IPS-18c (cell line): ENCODE results near the gene PLA2G4D.

Experiments used
- H3K4me3 ChIP-seq: 2 replicates; pipeline ENCODE4 v1.7.0; 2013; ENCODE audit warnings: low read depth, mild to moderate bottlenecking, low read length, moderate library complexity; ENCODE audit not compliant: insufficient read depth
- H3K9me3 ChIP-seq: one replicate; pipeline ENCODE4 v1.6.1; 2013; ENCODE audit warnings: mild to moderate bottlenecking, low read length, moderate library complexity; ENCODE audit not compliant: control insufficient read depth, insufficient read depth

The PLA2G4D gene

GRCh38 chr15:42048080-42048820 is 46.1 kb downstream of the PLA2G4D start:
- Histone ChIP-seq H3K4me3 (no peak overlapping the region), H3K9me3 (peaks cover 2% of the 10 kb centered on the region)

- H3K4me3 ChIP-seq: no peak overlapping the region
- H3K9me3 ChIP-seq: peaks cover 2% of the 10 kb centered on the region
These were observed 47.8 kb downstream of the PLA2G4D start for GRCh38 chr15:42046597-42046996.

- Histone ChIP-seq H3K9me3 (peaks cover 2% of the 10 kb centered on the region), H3K4me3 (no peak overlapping the region)
These were observed 49.1 kb downstream of the PLA2G4D start for GRCh38 chr15:42045211-42045615.

- Histone ChIP-seq H3K9me3 (peaks cover 2% of the 10 kb centered on the region), H3K4me3 (no peak overlapping the region)
These were observed 51.6 kb downstream of the PLA2G4D start for GRCh38 chr15:42042602-42043400.

GRCh38 chr15:42038401-42038800 is 56.0 kb downstream of the PLA2G4D start:
- Histone ChIP-seq H3K9me3 (no peaks in the 10 kb centered on the region), H3K4me3 (no peak overlapping the region)

GRCh38 chr15:42037656-42038055 is 56.7 kb downstream of the PLA2G4D start:
- Histone ChIP-seq H3K9me3 (no peaks in the 10 kb centered on the region), H3K4me3 (no peak overlapping the region)

- Histone ChIP-seq H3K4me3 (no peak overlapping the region), H3K9me3 (no peaks in the 10 kb centered on the region)
These were observed 57.4 kb downstream of the PLA2G4D start for GRCh38 chr15:42036966-42037365.

- no peak overlapping the region for H3K4me3 ChIP-seq
- peaks cover 3% of the 10 kb centered on the region for H3K9me3 ChIP-seq
These were observed 58.1 kb downstream of the PLA2G4D start for GRCh38 chr15:42036112-42036905.

GRCh38 chr15:42035435-42035761 is 59.0 kb downstream of the PLA2G4D start:
- peaks cover 3% of the 10 kb centered on the region for H3K9me3 ChIP-seq
- no peak overlapping the region for H3K4me3 ChIP-seq

- H3K9me3 ChIP-seq: peaks cover 3% of the 10 kb centered on the region
- H3K4me3 ChIP-seq: no peak overlapping the region
These were observed 59.5 kb downstream of the PLA2G4D start for GRCh38 chr15:42034628-42035434.

GRCh38 chr15:42033214-42033873 is 61.0 kb downstream of the PLA2G4D start:
- no peak overlapping the region for H3K4me3 ChIP-seq
- peaks cover 3% of the 10 kb centered on the region for H3K9me3 ChIP-seq

GRCh38 chr15:42032376-42033213 is 61.8 kb downstream of the PLA2G4D start:
- H3K4me3 ChIP-seq: no peak overlapping the region
- peaks cover 3% of the 10 kb centered on the region for H3K9me3 ChIP-seq

GRCh38 chr15:42031198-42031915 is 63.0 kb downstream of the PLA2G4D start:
- no peak overlapping the region for H3K4me3 ChIP-seq
- peaks cover 3% of the 10 kb centered on the region for H3K9me3 ChIP-seq

- H3K9me3 ChIP-seq: peaks cover 6% of the 10 kb centered on the region
These were observed 66.8 kb downstream of the PLA2G4D start for GRCh38 chr15:42027521-42027920.

GRCh38 chr15:42024303-42024702 is 70.1 kb downstream of the PLA2G4D start:
- H3K9me3 ChIP-seq: peaks cover 9% of the 10 kb centered on the region
- H3K4me3 ChIP-seq: no peak overlapping the region; the same call in 1 of the 2 replicates

More at GRCh38 chr15:42027521-42027920, 66.8 kb downstream of the PLA2G4D start:
- no peak overlapping the region for H3K4me3 ChIP-seq
